ENCODE results near the gene KIAA0513.

DNA sequence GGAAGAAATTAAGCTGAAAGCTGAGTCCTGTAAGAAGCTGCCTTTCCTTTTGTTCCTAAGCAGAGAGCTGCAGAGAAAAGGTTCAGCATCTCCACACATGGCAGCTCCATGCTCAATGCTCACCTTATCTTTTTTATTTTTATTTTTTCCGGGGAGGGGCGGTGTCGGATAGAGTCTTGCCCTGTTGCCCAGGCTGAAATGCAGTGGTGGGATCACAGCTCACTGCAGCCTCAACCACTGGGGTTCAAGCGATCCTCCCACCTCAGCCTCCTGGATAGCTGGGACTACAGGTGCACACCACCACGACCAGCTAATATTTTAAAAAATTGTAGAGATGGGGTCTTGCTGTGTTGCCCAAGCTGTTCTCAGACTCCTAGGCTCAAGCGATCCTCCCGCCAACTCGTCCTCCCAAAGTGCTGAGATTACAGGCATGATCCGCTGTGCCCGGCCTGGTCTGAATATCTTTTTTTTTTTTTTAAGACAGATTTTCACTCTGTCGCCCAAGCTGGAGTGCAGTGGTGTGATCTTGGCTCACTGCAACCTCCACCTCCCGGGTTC, 112.9 kb downstream of the KIAA0513 start:
- TF ChIP-seq GABPA (IDR thresholded peaks at IDR 0.05; ENCODE audit: low read depth): no peak
- TF ChIP-seq, protein P1, sequence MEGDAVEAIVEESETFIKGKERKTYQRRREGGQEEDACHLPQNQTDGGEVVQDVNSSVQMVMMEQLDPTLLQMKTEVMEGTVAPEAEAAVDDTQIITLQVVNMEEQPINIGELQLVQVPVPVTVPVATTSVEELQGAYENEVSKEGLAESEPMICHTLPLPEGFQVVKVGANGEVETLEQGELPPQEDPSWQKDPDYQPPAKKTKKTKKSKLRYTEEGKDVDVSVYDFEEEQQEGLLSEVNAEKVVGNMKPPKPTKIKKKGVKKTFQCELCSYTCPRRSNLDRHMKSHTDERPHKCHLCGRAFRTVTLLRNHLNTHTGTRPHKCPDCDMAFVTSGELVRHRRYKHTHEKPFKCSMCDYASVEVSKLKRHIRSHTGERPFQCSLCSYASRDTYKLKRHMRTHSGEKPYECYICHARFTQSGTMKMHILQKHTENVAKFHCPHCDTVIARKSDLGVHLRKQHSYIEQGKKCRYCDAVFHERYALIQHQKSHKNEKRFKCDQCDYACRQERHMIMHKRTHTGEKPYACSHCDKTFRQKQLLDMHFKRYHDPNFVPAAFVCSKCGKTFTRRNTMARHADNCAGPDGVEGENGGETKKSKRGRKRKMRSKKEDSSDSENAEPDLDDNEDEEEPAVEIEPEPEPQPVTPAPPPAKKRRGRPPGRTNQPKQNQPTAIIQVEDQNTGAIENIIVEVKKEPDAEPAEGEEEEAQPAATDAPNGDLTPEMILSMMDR (IDR thresholded peaks at IDR 0.05; ENCODE audit: insufficient read depth, low read length): no peak
- TF ChIP-seq, protein P2, sequence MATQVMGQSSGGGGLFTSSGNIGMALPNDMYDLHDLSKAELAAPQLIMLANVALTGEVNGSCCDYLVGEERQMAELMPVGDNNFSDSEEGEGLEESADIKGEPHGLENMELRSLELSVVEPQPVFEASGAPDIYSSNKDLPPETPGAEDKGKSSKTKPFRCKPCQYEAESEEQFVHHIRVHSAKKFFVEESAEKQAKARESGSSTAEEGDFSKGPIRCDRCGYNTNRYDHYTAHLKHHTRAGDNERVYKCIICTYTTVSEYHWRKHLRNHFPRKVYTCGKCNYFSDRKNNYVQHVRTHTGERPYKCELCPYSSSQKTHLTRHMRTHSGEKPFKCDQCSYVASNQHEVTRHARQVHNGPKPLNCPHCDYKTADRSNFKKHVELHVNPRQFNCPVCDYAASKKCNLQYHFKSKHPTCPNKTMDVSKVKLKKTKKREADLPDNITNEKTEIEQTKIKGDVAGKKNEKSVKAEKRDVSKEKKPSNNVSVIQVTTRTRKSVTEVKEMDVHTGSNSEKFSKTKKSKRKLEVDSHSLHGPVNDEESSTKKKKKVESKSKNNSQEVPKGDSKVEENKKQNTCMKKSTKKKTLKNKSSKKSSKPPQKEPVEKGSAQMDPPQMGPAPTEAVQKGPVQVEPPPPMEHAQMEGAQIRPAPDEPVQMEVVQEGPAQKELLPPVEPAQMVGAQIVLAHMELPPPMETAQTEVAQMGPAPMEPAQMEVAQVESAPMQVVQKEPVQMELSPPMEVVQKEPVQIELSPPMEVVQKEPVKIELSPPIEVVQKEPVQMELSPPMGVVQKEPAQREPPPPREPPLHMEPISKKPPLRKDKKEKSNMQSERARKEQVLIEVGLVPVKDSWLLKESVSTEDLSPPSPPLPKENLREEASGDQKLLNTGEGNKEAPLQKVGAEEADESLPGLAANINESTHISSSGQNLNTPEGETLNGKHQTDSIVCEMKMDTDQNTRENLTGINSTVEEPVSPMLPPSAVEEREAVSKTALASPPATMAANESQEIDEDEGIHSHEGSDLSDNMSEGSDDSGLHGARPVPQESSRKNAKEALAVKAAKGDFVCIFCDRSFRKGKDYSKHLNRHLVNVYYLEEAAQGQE (IDR thresholded peaks at IDR 0.05; ENCODE audit: insufficient replicate concordance, low read depth): no peak
